ENCODE data around the gene SMAD6. TPM values are rescaled to one million over a fixed set of nuclear protein-coding genes. Genes with fewer than 3 reads are reported as not detected.

The SMAD6 gene
- total RNA-seq, 2 experiments from 2014 or later, result 0.14 to 0.29 TPM

- H3K36me3 Mint-ChIP-seq, result no peaks in the 10 kb centered on the region
- H3K27ac Mint-ChIP-seq, result no peak overlapping the region
- no peaks in the 10 kb centered on the region for H3K9me3 Mint-ChIP-seq (ENCODE audit: low read depth)
- CTCF ChIA-PET, result no interaction called here
- H3K4me1 Mint-ChIP-seq, result no peaks in the 10 kb centered on the region
- DNase-seq (no peak), ATAC-seq (no peak)
- H3K27me3 Mint-ChIP-seq, result peaks cover 5% of the 10 kb centered on the region
- no peak overlapping the region for H3K4me3 Mint-ChIP-seq
Observed at GRCh38 chr15:66796343-66796742, 94.3 kb downstream of the SMAD6 start.

GRCh38 chr15:66797921-66798320, 95.9 kb downstream of the SMAD6 start:
- Mint-ChIP-seq H3K4me1 (peaks cover 1% of the 10 kb centered on the region), H3K4me3 (no peak overlapping the region), H3K27me3 (peaks cover 2% of the 10 kb centered on the region), H3K36me3 (no peaks in the 10 kb centered on the region), H3K27ac (no peak overlapping the region), H3K9me3 (ENCODE audit: low read depth) (no peaks in the 10 kb centered on the region)
- no peak for ATAC-seq
- DNase-seq, result no peak
- CTCF ChIA-PET, result no interaction called here

- no peaks in the 10 kb centered on the region for H3K36me3 Mint-ChIP-seq
- H3K4me3 Mint-ChIP-seq, result no peak overlapping the region
- H3K27me3 Mint-ChIP-seq, result peaks cover 2% of the 10 kb centered on the region
- no peak overlapping the region for H3K27ac Mint-ChIP-seq
- H3K4me1 Mint-ChIP-seq, result peaks cover 2% of the 10 kb centered on the region
- no peaks in the 10 kb centered on the region for H3K9me3 Mint-ChIP-seq (ENCODE audit: low read depth)
- CTCF ChIA-PET, result no interaction called here
- no peak for ATAC-seq
- DNase-seq, result no peak
Observed at GRCh38 chr15:66798426-66799061, 96.5 kb downstream of the SMAD6 start.

GRCh38 chr15:66799242-66799641, 97.2 kb downstream of the SMAD6 start:
- Mint-ChIP-seq H3K27me3 (peaks cover 2% of the 10 kb centered on the region), H3K4me1 (peaks cover 2% of the 10 kb centered on the region), H3K9me3 (ENCODE audit: low read depth) (no peaks in the 10 kb centered on the region), H3K4me3 (no peak overlapping the region), H3K27ac (no peak overlapping the region), H3K36me3 (no peaks in the 10 kb centered on the region)
- ATAC-seq, result no peak
- CTCF ChIA-PET, result no interaction called here
- DNase-seq, result no peak

- Mint-ChIP-seq H3K9me3 (ENCODE audit: low read depth) (no peaks in the 10 kb centered on the region), H3K4me3 (no peak overlapping the region), H3K27me3 (peaks cover 2% of the 10 kb centered on the region), H3K4me1 (peaks cover 2% of the 10 kb centered on the region), H3K27ac (no peak overlapping the region), H3K36me3 (no peaks in the 10 kb centered on the region)
- CTCF ChIA-PET, result no interaction called here
- no peak for DNase-seq
- ATAC-seq, result no peak
Observed at GRCh38 chr15:66800584-66801235, 98.7 kb downstream of the SMAD6 start.

- no peak overlapping the region for H3K4me3 Mint-ChIP-seq
- no peaks in the 10 kb centered on the region for H3K36me3 Mint-ChIP-seq
Observed at GRCh38 chr15:66801266-66801665, 99.2 kb downstream of the SMAD6 start.

GRCh38 chr15:66802025-66803001, 100.3 kb downstream of the SMAD6 start:
- CTCF ChIA-PET, result no interaction called here
- peaks cover 4% of the 10 kb centered on the region for H3K27me3 Mint-ChIP-seq
- ATAC-seq, result no peak

More at GRCh38 chr15:66801266-66801665, 99.2 kb downstream of the SMAD6 start:
- ATAC-seq (no peak), DNase-seq (no peak)
- Mint-ChIP-seq H3K27ac (no peak overlapping the region), H3K27me3 (peaks cover 3% of the 10 kb centered on the region), H3K9me3 (ENCODE audit: low read depth) (no peaks in the 10 kb centered on the region), H3K4me1 (peaks cover 2% of the 10 kb centered on the region)
- CTCF ChIA-PET, result no interaction called here

GRCh38 chr15:66803182-66803729, 101.2 kb downstream of the SMAD6 start:
- peaks cover 2% of the 10 kb centered on the region for H3K4me1 Mint-ChIP-seq
- DNase-seq (no peak), ATAC-seq (no peak)
- no peak overlapping the region for H3K27ac Mint-ChIP-seq
- CTCF ChIA-PET, result no interaction called here
- peaks cover 4% of the 10 kb centered on the region for H3K27me3 Mint-ChIP-seq
- H3K9me3 Mint-ChIP-seq (ENCODE audit: low read depth), result no peaks in the 10 kb centered on the region
- no peak overlapping the region for H3K4me3 Mint-ChIP-seq
- H3K36me3 Mint-ChIP-seq, result no peaks in the 10 kb centered on the region

More at GRCh38 chr15:66802025-66803001, 100.3 kb downstream of the SMAD6 start:
- Mint-ChIP-seq H3K36me3 (no peaks in the 10 kb centered on the region), H3K27ac (no peak overlapping the region), H3K9me3 (ENCODE audit: low read depth) (no peaks in the 10 kb centered on the region), H3K4me1 (peaks cover 2% of the 10 kb centered on the region), H3K4me3 (no peak overlapping the region)
- DNase-seq, result no peak

- Mint-ChIP-seq H3K27me3 (peaks cover 4% of the 10 kb centered on the region), H3K4me3 (no peak overlapping the region), H3K4me1 (peaks cover 2% of the 10 kb centered on the region), H3K27ac (no peak overlapping the region), H3K9me3 (ENCODE audit: low read depth) (no peaks in the 10 kb centered on the region), H3K36me3 (no peaks in the 10 kb centered on the region)
- ATAC-seq, result no peak
- CTCF ChIA-PET, result no interaction called here
- DNase-seq, result no peak
Observed at GRCh38 chr15:66803749-66804148, 101.7 kb downstream of the SMAD6 start.

GRCh38 chr15:66805202-66805885, 103.3 kb downstream of the SMAD6 start:
- H3K36me3 Mint-ChIP-seq, result no peaks in the 10 kb centered on the region
- peaks cover 2% of the 10 kb centered on the region for H3K4me1 Mint-ChIP-seq
- no peak overlapping the region for H3K27ac Mint-ChIP-seq
- ATAC-seq (no peak), DNase-seq (no peak)
- peaks cover 5% of the 10 kb centered on the region for H3K27me3 Mint-ChIP-seq
- CTCF ChIA-PET, result no interaction called here
- no peaks in the 10 kb centered on the region for H3K9me3 Mint-ChIP-seq (ENCODE audit: low read depth)
- no peak overlapping the region for H3K4me3 Mint-ChIP-seq

GRCh38 chr15:66808181-66808824, 106.3 kb downstream of the SMAD6 start:
- ATAC-seq (no peak), DNase-seq (no peak)
- Mint-ChIP-seq H3K9me3 (ENCODE audit: low read depth) (no peaks in the 10 kb centered on the region), H3K4me3 (no peak overlapping the region), H3K27ac (no peak overlapping the region), H3K4me1 (no peaks in the 10 kb centered on the region), H3K36me3 (no peaks in the 10 kb centered on the region), H3K27me3 (peaks cover 16% of the 10 kb centered on the region)
- CTCF ChIA-PET, result interaction anchor here (2.3 kb wide), 1 partner anchor 43 kb away, joined by 5 read pairs; no protein-coding TSS in a partner anchor

- no peak overlapping the region for H3K4me3 Mint-ChIP-seq
- ATAC-seq, result no peak
Observed at GRCh38 chr15:66809664-66810063, 107.6 kb downstream of the SMAD6 start.

More at GRCh38 chr15:66809664-66810063, 107.6 kb downstream of the SMAD6 start:
- CTCF ChIA-PET, result interaction anchor here (0.9 to 2.3 kb wide), 2 partner anchors 42 to 191 kb away, joined by 4 to 5 read pairs; no protein-coding TSS in a partner anchor
- no peak overlapping the region for H3K27ac Mint-ChIP-seq
- no peaks in the 10 kb centered on the region for H3K36me3 Mint-ChIP-seq
- H3K9me3 Mint-ChIP-seq (ENCODE audit: low read depth), result no peaks in the 10 kb centered on the region
- peaks cover 21% of the 10 kb centered on the region for H3K27me3 Mint-ChIP-seq
- DNase-seq, result no peak
- no peaks in the 10 kb centered on the region for H3K4me1 Mint-ChIP-seq
